Spleen (tissue), 11 donors: ENCODE data around the gene GSE1. TPM values are rescaled to one million over a fixed set of nuclear protein-coding genes. Genes with fewer than 3 reads are reported as not detected.

Source experiments
- DNase-seq: peaks from one replicate; pipeline ENCODE4 v3.0.0-alpha.2; 2020
- H3K27ac ChIP-seq, 8 donors: fragments of 200-600 bp; sonication (generic) in 7 of 8; 1 replicate in 4 of 8; 2 replicates in 4 of 8; pipeline versions ENCODE4 v1.5.0 to v1.8.0; 2016 to 2021; ENCODE audit warnings: inconsistent platforms in 4 of 8, mild to moderate bottlenecking in 4 of 8, moderate library complexity in 1 of 8
- H3K27me3 ChIP-seq, 7 donors: fragments of 200-600 bp; sonication (generic) in 6 of 7; replicated peaks in 1 of 7; 1 replicate in 4 of 7; 2 replicates in 3 of 7; pipeline versions ENCODE4 v1.5.0 to v1.8.0; 2016 to 2021; ENCODE audit warnings: inconsistent platforms in 3 of 7, mild to moderate bottlenecking in 1 of 7
- H3K36me3 ChIP-seq, 6 donors: fragments of 200-600 bp; sonication (generic) in 5 of 6; 1 replicate in 4 of 6; 2 replicates in 2 of 6; pipeline versions ENCODE4 v1.5.0 to v1.8.0; 2016 to 2021; ENCODE audit warnings: inconsistent platforms in 2 of 6
- H3K4me1 ChIP-seq, 6 donors: fragments of 200-600 bp; sonication (generic) in 5 of 6; 1 replicate in 3 of 6; 2 replicates in 3 of 6; pipeline versions ENCODE4 v1.5.0 to v1.8.0; 2016 to 2021; ENCODE audit warnings: inconsistent platforms in 3 of 6
- H3K4me3 ChIP-seq, 8 donors: fragments of 200-600 bp; sonication (generic) in 7 of 8; 1 replicate in 4 of 8; 2 replicates in 4 of 8; pipeline versions ENCODE4 v1.5.0 to v1.8.0; 2016 to 2021; ENCODE audit warnings: inconsistent platforms in 4 of 8, mild to moderate bottlenecking in 4 of 8, moderate library complexity in 2 of 8
- H3K9me3 ChIP-seq, 8 donors: fragments of 200-600 bp; sonication (generic) in 7 of 8; 1 replicate in 4 of 8; 2 replicates in 4 of 8; pipeline versions ENCODE4 v1.5.0 to v1.8.0; 2016 to 2021; ENCODE audit warnings: inconsistent platforms in 4 of 8
- CTCF ChIP-seq, 11 experiments: fragments of 200-600 bp in 7 of 11; fragments of 450-650 bp in 4 of 11; sonication (generic) in 4 of 11; IDR thresholded peaks in 8 of 11; conservative IDR thresholded peaks in 3 of 11; 1 replicate in 7 of 11; 2 replicates in 4 of 11; pipeline versions ENCODE4 v1.4.0 to v1.8.0; 2016 to 2021; ENCODE audit warnings: antibody characterized with exemption in 11 of 11, inconsistent platforms in 4 of 11, mild to moderate bottlenecking in 1 of 11
- POLR2A ChIP-seq, 3 donors: fragments of 450-650 bp; IDR thresholded peaks; one replicate each; pipeline ENCODE4 v1.5.1; 2017; ENCODE audit warnings: antibody characterized with exemption in 3 of 3, mild to moderate bottlenecking in 1 of 3
- POLR2AphosphoS5 ChIP-seq, 3 donors: sonication (generic); formaldehyde crosslinking; IDR thresholded peaks; one replicate each; pipeline ENCODE4 v1.5.1; 2017; ENCODE audit warnings: antibody characterized with exemption in 3 of 3
- WGBS, 5 donors: extraction: QIAGEN DNeasy Blood & Tissue Kit in 3 of 5; methylation state at CpG; one replicate each; pipeline versions ENCODE4 v1.1.5 to v1.1.7; 2013 to 2018; 5-methylcytosine and 5-hydroxymethylcytosine counted together
- intact Hi-C: fragments of 100-400 bp; cut with DNase I; formaldehyde crosslinking; loops from one replicate; pipeline ENCODE4 v1.15.0; 2023; ENCODE audit warnings: low total_unique reads
- polyA plus RNA-seq, 3 donors: library from polyadenylated mRNA; stranded (reverse); fragments of 200-250 nt; gene quantifications; one replicate each; pipeline ENCODE4 v1.2.1, GENCODE V29; 2013
- total RNA-seq, 7 donors: library from RNA; depleted of rRNA in 3 of 7; stranded (reverse); fragments of >200 nt in 3 of 7; fragmentation: NEBNext Ultra II Directional in 4 of 7; extraction: Animal tissue kit (Norgen Biotek cat#: 25700) in 4 of 7; gene quantifications; one replicate each; pipeline versions ENCODE4 v1.1.0 to v1.2.1, GENCODE V29; 2016 to 2021
- donor health status: healthy with polysubstance abuse.
- donor health status: DM: no; HTN: no; CAD: no; lungs with moderate emphysema.
- donor health status: DM: no; HTN: no; CAD: no.
- donor health status: Bipolar disorder and iron deficiency.
- donor health status: healthy.
- donor health status: DM: no; HTN: no; CAD: no.
- donor health status: DM: yes; HTN: yes; CAD: no.

Gene GSE1
- total and polyA plus RNA-seq, 10 donors: 7.4 to 121 (median 86.3) TPM

- 76 to 85% (median 82%) methylated on average over 48 to 49 of the region's 49 CpGs for WGBS, 5 donors
Observed at GRCh38 chr16:85687651-85688471, 74.7 kb downstream of the GSE1 start.

GRCh38 chr16:85688586-85689284 lies 75.6 kb downstream of the GSE1 start, which contains the start of gene GINS2:
TSS of gene GINS2 (minus strand) at chr16:85688954. CDS start at chr16:85688898, 56 bp downstream.
- peak; percentile 98 for DNase-seq
- Histone ChIP-seq H3K4me1 (peaks cover 2 to 27% (median 20%) of the 10 kb centered on the region in 6 donors), H3K27ac (peak within 1 kb of the TSS in 3 of 8 donors; percentile 18 to 36 (median 28)), H3K4me3 (peak within 1 kb of the TSS; percentile 59 to 87 (median 80)), H3K36me3 (no peaks in the 10 kb centered on the region), H3K9me3 (no peaks in the 10 kb centered on the region), H3K27me3 (peaks cover 0 to 32% (median 0%) of the 10 kb centered on the region in 7 donors)
- intact Hi-C loops: no loop called here
- TF ChIP-seq CTCF (IDR thresholded peaks at IDR 0.05 in 8 of 11, conservative IDR thresholded peaks at IDR 0.05 in 3 of 11) (no peak), POLR2A (IDR thresholded peaks at IDR 0.05) (no peak), POLR2AphosphoS5 (IDR thresholded peaks at IDR 0.05) (peak in 2 of 3 donors; percentile 63 to 77)
- 0 to 5% (median 1%) methylated on average over 17 to 86 of the region's 86 CpGs for WGBS, 5 donors

More at GRCh38 chr16:85687651-85688471, 74.7 kb downstream of the GSE1 start:
- no peaks in the 10 kb centered on the region for H3K9me3 ChIP-seq
- peak; percentile 77 for DNase-seq
- H3K27me3 ChIP-seq: peaks cover 0 to 32% (median 0%) of the 10 kb centered on the region in 7 donors
- H3K27ac ChIP-seq: no peak overlapping the region
- TF ChIP-seq POLR2AphosphoS5 (IDR thresholded peaks at IDR 0.05) (no peak), POLR2A (IDR thresholded peaks at IDR 0.05) (no peak), CTCF (IDR thresholded peaks at IDR 0.05 in 8 of 11, conservative IDR thresholded peaks at IDR 0.05 in 3 of 11) (no peak)
- peak overlapping the region in 7 of 8 donors; percentile 74 to 87 (median 82) for H3K4me3 ChIP-seq
- H3K36me3 ChIP-seq: no peaks in the 10 kb centered on the region
- H3K4me1 ChIP-seq: peaks cover 2 to 27% (median 20%) of the 10 kb centered on the region in 6 donors
- intact Hi-C loops: no loop called here

- WGBS, 5 donors: 43 to 49% (median 48%) methylated on average over 27 of the region's 27 CpGs
- TF ChIP-seq POLR2AphosphoS5 (IDR thresholded peaks at IDR 0.05) (no peak), POLR2A (IDR thresholded peaks at IDR 0.05) (no peak), CTCF (IDR thresholded peaks at IDR 0.05 in 8 of 11, conservative IDR thresholded peaks at IDR 0.05 in 3 of 11) (no peak)
- Histone ChIP-seq H3K4me1 (peaks cover 2 to 27% (median 20%) of the 10 kb centered on the region in 6 donors), H3K27ac (peak overlapping the region in 1 of 8 donors; percentile 28), H3K4me3 (peak overlapping the region in 7 of 8 donors; percentile 74 to 87 (median 82)), H3K27me3 (peaks cover 0 to 32% (median 0%) of the 10 kb centered on the region in 7 donors), H3K9me3 (no peaks in the 10 kb centered on the region), H3K36me3 (no peaks in the 10 kb centered on the region)
- intact Hi-C loops: no loop called here
- peak; percentile 78 for DNase-seq
Observed at GRCh38 chr16:85689285-85689949, 76.3 kb downstream of the GSE1 start.
